Measurements from ENCODE around the gene GALNTL6.

Gene GALNTL6

DNA sequence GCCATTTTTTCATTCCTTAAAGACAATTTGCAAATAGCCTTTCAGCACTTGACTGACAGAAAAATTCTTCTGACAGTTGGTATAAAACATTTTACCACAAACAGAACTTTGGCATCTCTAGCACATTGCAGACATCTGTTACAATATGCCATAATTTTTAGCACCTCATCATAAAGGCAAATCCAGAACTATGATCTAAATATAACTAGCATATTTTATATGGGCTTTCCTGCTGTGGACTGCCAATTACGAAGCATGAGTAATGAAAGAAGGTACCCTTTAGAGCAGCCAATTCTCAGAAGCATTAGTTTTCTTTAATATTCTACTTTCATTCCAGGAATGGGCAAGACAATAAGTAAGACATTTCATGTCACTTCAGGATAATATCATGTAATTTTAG is 708.0 kb downstream of the GALNTL6 start:
- Histone ChIP-seq H3K9me3 (ENCODE audit: control extremely low read depth in 1 of 5, control insufficient read depth in 4 of 5, insufficient read depth in 2 of 5, low read depth in 1 of 5, low read length in 4 of 5) (no peaks in the 10 kb centered on the region), H3K36me3 (ENCODE audit: control insufficient read depth in 4 of 4, insufficient read depth in 4 of 4, low read length in 3 of 4) (no peaks in the 10 kb centered on the region), H3K27ac (ENCODE audit: insufficient read depth in 1 of 2, low read depth in 1 of 2, low read length in 2 of 2, poor library complexity in 1 of 2, severe bottlenecking in 2 of 2) (no peak overlapping the region), H3K4me1 (ENCODE audit: control extremely low read depth in 1 of 4, control insufficient read depth in 4 of 4, insufficient read depth in 4 of 4, low read length in 3 of 4) (no peaks in the 10 kb centered on the region), H3K4me3 (ENCODE audit: control insufficient read depth in 1 of 7, extremely low read depth in 1 of 7, insufficient read depth in 4 of 7, low read depth in 2 of 7, low read length in 6 of 7) (no peak overlapping the region), H3K27me3 (replicated peaks in 2 of 5; ENCODE audit: control insufficient read depth in 4 of 5, insufficient read depth in 5 of 5, low read length in 4 of 5) (no peaks in the 10 kb centered on the region)
- CTCF ChIA-PET: no interaction called here
- POLR2A ChIA-PET: no interaction called here
- DNase-seq: no peak
- WGBS (ENCODE audit: insufficient coverage): no CpG with 5 or more reads among the region's 1 CpG

DNA sequence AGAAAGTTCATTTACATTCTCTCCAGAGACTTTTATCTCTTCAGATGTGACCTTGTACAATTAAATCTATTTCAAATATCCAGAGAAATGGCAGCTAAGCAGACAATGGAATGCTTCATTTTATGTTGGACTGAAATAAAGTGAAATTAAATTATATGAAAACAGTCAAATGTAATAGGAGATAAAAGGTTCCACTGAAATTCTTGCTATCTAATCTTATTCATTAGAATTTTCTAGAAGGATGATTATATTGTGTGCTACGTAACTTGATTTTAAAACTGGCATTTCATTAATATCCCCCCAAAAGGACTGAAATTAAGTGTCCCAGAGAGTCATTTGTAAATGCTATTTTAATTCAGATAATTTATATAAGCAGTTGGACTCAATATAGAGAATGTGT is 708.5 kb downstream of the GALNTL6 start:
- no peaks in the 10 kb centered on the region for H3K27me3 ChIP-seq (replicated peaks in 2 of 5; ENCODE audit: control insufficient read depth in 4 of 5, insufficient read depth in 5 of 5, low read length in 4 of 5)
- no peak for DNase-seq
- no peak overlapping the region for H3K27ac ChIP-seq (ENCODE audit: insufficient read depth in 1 of 2, low read depth in 1 of 2, low read length in 2 of 2, poor library complexity in 1 of 2, severe bottlenecking in 2 of 2)
- H3K36me3 ChIP-seq (ENCODE audit: control insufficient read depth in 4 of 4, insufficient read depth in 4 of 4, low read length in 3 of 4): no peaks in the 10 kb centered on the region
- WGBS (ENCODE audit: insufficient coverage): no CpG with 5 or more reads among the region's 1 CpG
- H3K4me3 ChIP-seq (ENCODE audit: control insufficient read depth in 1 of 7, extremely low read depth in 1 of 7, insufficient read depth in 4 of 7, low read depth in 2 of 7, low read length in 6 of 7): no peak overlapping the region
- H3K4me1 ChIP-seq (ENCODE audit: control extremely low read depth in 1 of 4, control insufficient read depth in 4 of 4, insufficient read depth in 4 of 4, low read length in 3 of 4): no peaks in the 10 kb centered on the region
- CTCF ChIA-PET: no interaction called here
- no peaks in the 10 kb centered on the region for H3K9me3 ChIP-seq (ENCODE audit: control extremely low read depth in 1 of 5, control insufficient read depth in 4 of 5, insufficient read depth in 2 of 5, low read depth in 1 of 5, low read length in 4 of 5)
- POLR2A ChIA-PET: no interaction called here

DNA sequence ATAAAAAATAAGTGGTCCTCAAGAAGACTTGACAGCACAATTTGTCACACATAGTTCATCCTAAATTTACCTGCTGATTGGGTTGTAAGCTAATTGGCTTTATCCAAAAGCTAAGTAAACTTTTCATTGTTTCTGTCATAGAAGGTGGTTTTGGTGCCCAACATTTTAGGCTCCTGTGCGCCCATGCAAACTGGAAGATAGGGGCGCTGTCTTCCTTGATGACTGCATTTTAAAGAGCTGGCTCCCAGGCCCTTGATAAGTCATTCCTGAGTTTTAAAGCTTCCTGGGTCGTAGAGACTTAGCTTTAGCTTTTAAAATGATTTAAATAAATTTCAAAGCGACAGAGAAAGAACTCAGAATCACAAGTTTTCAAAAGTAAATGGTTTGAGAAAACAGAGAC is 730.0 kb downstream of the GALNTL6 start:
- WGBS (ENCODE audit: insufficient coverage): 86% methylated on average over 4 of the region's 4 CpGs
- H3K4me1 ChIP-seq (ENCODE audit: control extremely low read depth in 1 of 4, control insufficient read depth in 4 of 4, insufficient read depth in 4 of 4, low read length in 3 of 4): no peaks in the 10 kb centered on the region
- no peak for DNase-seq
- H3K36me3 ChIP-seq (ENCODE audit: control insufficient read depth in 4 of 4, insufficient read depth in 4 of 4, low read length in 3 of 4): no peaks in the 10 kb centered on the region
- H3K4me3 ChIP-seq (ENCODE audit: control insufficient read depth in 1 of 7, extremely low read depth in 1 of 7, insufficient read depth in 4 of 7, low read depth in 2 of 7, low read length in 6 of 7): no peak overlapping the region
- POLR2A ChIA-PET: interaction anchor here (0.7 kb wide), 1 partner anchor 263 kb away, joined by 4 read pairs; no protein-coding TSS in a partner anchor
- CTCF ChIA-PET: no interaction called here
- no peak overlapping the region for H3K27ac ChIP-seq (ENCODE audit: insufficient read depth in 1 of 2, low read depth in 1 of 2, low read length in 2 of 2, poor library complexity in 1 of 2, severe bottlenecking in 2 of 2)
- no peaks in the 10 kb centered on the region for H3K27me3 ChIP-seq (replicated peaks in 2 of 5; ENCODE audit: control insufficient read depth in 4 of 5, insufficient read depth in 5 of 5, low read length in 4 of 5)
- H3K9me3 ChIP-seq (ENCODE audit: control extremely low read depth in 1 of 5, control insufficient read depth in 4 of 5, insufficient read depth in 2 of 5, low read depth in 1 of 5, low read length in 4 of 5): no peaks in the 10 kb centered on the region

DNA sequence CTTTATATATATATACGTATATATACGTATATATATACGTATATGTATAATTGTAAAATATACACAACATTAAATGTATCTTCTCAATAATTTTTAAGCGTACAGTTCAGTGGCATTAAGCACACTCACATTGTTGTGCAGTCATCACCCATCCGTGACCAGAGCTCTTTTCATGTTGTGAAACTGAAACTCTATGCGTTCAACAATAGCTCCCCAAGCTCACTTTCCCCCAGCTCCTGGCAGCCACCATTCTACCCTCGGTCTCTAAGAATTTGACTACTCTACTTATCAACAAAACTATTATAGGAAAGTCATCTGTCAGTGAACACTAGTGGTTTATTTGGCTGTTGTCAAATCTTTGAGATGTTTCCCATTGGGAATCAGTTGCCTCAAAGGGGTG is 733.6 kb downstream of the GALNTL6 start:
- H3K36me3 ChIP-seq (ENCODE audit: control insufficient read depth in 4 of 4, insufficient read depth in 4 of 4, low read length in 3 of 4): no peaks in the 10 kb centered on the region
- H3K27me3 ChIP-seq (replicated peaks in 2 of 5; ENCODE audit: control insufficient read depth in 4 of 5, insufficient read depth in 5 of 5, low read length in 4 of 5): no peaks in the 10 kb centered on the region
- no peak overlapping the region for H3K4me3 ChIP-seq (ENCODE audit: control insufficient read depth in 1 of 7, extremely low read depth in 1 of 7, insufficient read depth in 4 of 7, low read depth in 2 of 7, low read length in 6 of 7)
- DNase-seq: no peak
- no peak overlapping the region for H3K27ac ChIP-seq (ENCODE audit: insufficient read depth in 1 of 2, low read depth in 1 of 2, low read length in 2 of 2, poor library complexity in 1 of 2, severe bottlenecking in 2 of 2)
- WGBS (ENCODE audit: insufficient coverage): 100% methylated on average over 3 of the region's 7 CpGs
- CTCF ChIA-PET: no interaction called here
- POLR2A ChIA-PET: no interaction called here
- no peaks in the 10 kb centered on the region for H3K9me3 ChIP-seq (ENCODE audit: control extremely low read depth in 1 of 5, control insufficient read depth in 4 of 5, insufficient read depth in 2 of 5, low read depth in 1 of 5, low read length in 4 of 5)
- H3K4me1 ChIP-seq (ENCODE audit: control extremely low read depth in 1 of 4, control insufficient read depth in 4 of 4, insufficient read depth in 4 of 4, low read length in 3 of 4): no peaks in the 10 kb centered on the region

DNA sequence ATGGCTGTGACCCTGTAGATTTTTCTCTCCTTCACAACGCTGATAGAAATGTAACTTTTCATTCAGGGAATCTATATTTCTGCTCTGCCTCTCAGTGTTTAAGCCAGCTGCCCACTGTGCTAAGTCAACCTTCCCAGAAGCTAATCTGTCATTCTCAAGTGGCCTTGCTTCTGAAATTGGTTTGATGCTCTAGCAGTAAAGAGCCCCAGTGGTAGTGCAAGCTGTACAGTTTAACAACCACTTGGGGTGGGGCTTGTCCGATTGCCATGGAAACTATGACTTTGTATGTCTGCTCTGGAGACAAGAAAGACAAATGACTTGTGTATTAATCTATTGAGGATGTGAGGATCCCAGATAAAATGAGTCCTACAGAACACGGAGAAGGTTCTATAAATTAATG is 734.5 kb downstream of the GALNTL6 start:
- Histone ChIP-seq H3K27me3 (replicated peaks in 2 of 5; ENCODE audit: control insufficient read depth in 4 of 5, insufficient read depth in 5 of 5, low read length in 4 of 5) (no peaks in the 10 kb centered on the region), H3K36me3 (ENCODE audit: control insufficient read depth in 4 of 4, insufficient read depth in 4 of 4, low read length in 3 of 4) (no peaks in the 10 kb centered on the region), H3K9me3 (ENCODE audit: control extremely low read depth in 1 of 5, control insufficient read depth in 4 of 5, insufficient read depth in 2 of 5, low read depth in 1 of 5, low read length in 4 of 5) (no peaks in the 10 kb centered on the region), H3K4me3 (ENCODE audit: control insufficient read depth in 1 of 7, extremely low read depth in 1 of 7, insufficient read depth in 4 of 7, low read depth in 2 of 7, low read length in 6 of 7) (no peak overlapping the region), H3K27ac (ENCODE audit: insufficient read depth in 1 of 2, low read depth in 1 of 2, low read length in 2 of 2, poor library complexity in 1 of 2, severe bottlenecking in 2 of 2) (no peak overlapping the region), H3K4me1 (ENCODE audit: control extremely low read depth in 1 of 4, control insufficient read depth in 4 of 4, insufficient read depth in 4 of 4, low read length in 3 of 4) (no peaks in the 10 kb centered on the region)
- WGBS (ENCODE audit: insufficient coverage): 96% methylated on average over 3 of the region's 3 CpGs
- CTCF ChIA-PET: no interaction called here
- no peak for DNase-seq
- POLR2A ChIA-PET: no interaction called here

DNA sequence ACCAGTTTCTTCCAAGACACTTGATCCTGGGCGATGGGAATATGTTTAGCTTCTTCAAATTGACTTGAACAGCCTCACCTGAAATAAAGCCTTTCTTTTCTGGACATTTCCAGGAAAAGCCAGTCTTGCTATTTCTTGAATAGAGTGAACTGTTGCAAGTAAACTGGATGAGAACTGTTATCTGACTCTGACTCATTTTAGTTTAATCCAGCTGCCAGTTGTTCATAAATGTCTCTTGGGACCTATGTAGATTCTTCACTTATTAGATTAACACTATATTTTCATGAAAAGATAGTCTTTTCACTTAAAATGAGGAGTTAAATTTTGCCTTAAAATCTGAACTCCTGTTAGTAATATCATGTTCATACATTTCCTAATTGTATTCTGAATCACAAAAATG is 740.0 kb downstream of the GALNTL6 start:
- ChIA-PET POLR2A (interaction anchor here (0.6 kb wide), 1 partner anchor 21 kb away, joined by 5 read pairs; no protein-coding TSS in a partner anchor), CTCF (no interaction called here)
- no peaks in the 10 kb centered on the region for H3K4me1 ChIP-seq (ENCODE audit: control extremely low read depth in 1 of 4, control insufficient read depth in 4 of 4, insufficient read depth in 4 of 4, low read length in 3 of 4)
- H3K9me3 ChIP-seq (ENCODE audit: control extremely low read depth in 1 of 5, control insufficient read depth in 4 of 5, insufficient read depth in 2 of 5, low read depth in 1 of 5, low read length in 4 of 5): no peaks in the 10 kb centered on the region
- H3K36me3 ChIP-seq (ENCODE audit: control insufficient read depth in 4 of 4, insufficient read depth in 4 of 4, low read length in 3 of 4): no peaks in the 10 kb centered on the region
- H3K4me3 ChIP-seq (ENCODE audit: control insufficient read depth in 1 of 7, extremely low read depth in 1 of 7, insufficient read depth in 4 of 7, low read depth in 2 of 7, low read length in 6 of 7): no peak overlapping the region
- H3K27me3 ChIP-seq (replicated peaks in 2 of 5; ENCODE audit: control insufficient read depth in 4 of 5, insufficient read depth in 5 of 5, low read length in 4 of 5): no peaks in the 10 kb centered on the region
- H3K27ac ChIP-seq (ENCODE audit: insufficient read depth in 1 of 2, low read depth in 1 of 2, low read length in 2 of 2, poor library complexity in 1 of 2, severe bottlenecking in 2 of 2): no peak overlapping the region
- 100% methylated on average over 1 of the region's 1 CpG for WGBS (ENCODE audit: insufficient coverage)
- DNase-seq: no peak

DNA sequence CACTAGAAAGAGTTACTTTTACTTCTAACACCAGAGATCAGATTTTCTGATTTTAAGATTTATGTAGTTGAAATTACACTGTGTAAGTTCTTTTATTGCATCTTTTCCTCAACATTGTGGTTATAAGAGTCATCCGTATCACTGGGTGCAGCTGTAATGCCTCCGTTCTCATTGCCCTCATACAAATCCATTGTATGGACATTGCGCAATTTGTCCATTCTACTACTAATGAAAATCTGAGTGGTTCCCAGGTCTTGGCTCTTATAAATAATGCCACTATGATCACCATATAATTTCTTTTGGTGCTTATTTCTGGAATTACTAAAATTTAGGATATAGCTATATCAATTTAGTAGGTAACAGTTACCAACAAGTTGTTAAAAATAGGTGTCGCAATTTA is 741.4 kb downstream of the GALNTL6 start:
- Histone ChIP-seq H3K27me3 (replicated peaks in 2 of 5; ENCODE audit: control insufficient read depth in 4 of 5, insufficient read depth in 5 of 5, low read length in 4 of 5) (no peaks in the 10 kb centered on the region), H3K9me3 (ENCODE audit: control extremely low read depth in 1 of 5, control insufficient read depth in 4 of 5, insufficient read depth in 2 of 5, low read depth in 1 of 5, low read length in 4 of 5) (no peaks in the 10 kb centered on the region), H3K4me3 (ENCODE audit: control insufficient read depth in 1 of 7, extremely low read depth in 1 of 7, insufficient read depth in 4 of 7, low read depth in 2 of 7, low read length in 6 of 7) (no peak overlapping the region), H3K36me3 (ENCODE audit: control insufficient read depth in 4 of 4, insufficient read depth in 4 of 4, low read length in 3 of 4) (no peaks in the 10 kb centered on the region), H3K27ac (ENCODE audit: insufficient read depth in 1 of 2, low read depth in 1 of 2, low read length in 2 of 2, poor library complexity in 1 of 2, severe bottlenecking in 2 of 2) (no peak overlapping the region), H3K4me1 (ENCODE audit: control extremely low read depth in 1 of 4, control insufficient read depth in 4 of 4, insufficient read depth in 4 of 4, low read length in 3 of 4) (no peaks in the 10 kb centered on the region)
- no peak for DNase-seq
- 100% methylated on average over 2 of the region's 4 CpGs for WGBS (ENCODE audit: insufficient coverage)
- POLR2A ChIA-PET: no interaction called here
- CTCF ChIA-PET: no interaction called here

Measured in common myeloid progenitor, CD34-positive (primary cell).